Thyroid gland (tissue), 4 donors: ENCODE results near the gene HOXB1. TPM values are rescaled to one million over a fixed set of nuclear protein-coding genes. Genes with fewer than 3 reads are reported as not detected.

Experiments
- DNase-seq, 2 donors: peaks; one replicate each; pipeline ENCODE4 v3.0.0-alpha.2; 2019
- H3K27ac ChIP-seq, 3 donors: fragments of 200-600 bp; sonication (generic); 1 replicate in 2 of 3; 2 replicates in 1 of 3; pipeline ENCODE4 v1.5.1; 2016 to 2019; ENCODE audit warnings: mild to moderate bottlenecking in 1 of 3, moderate library complexity in 1 of 3
- H3K27me3 ChIP-seq: fragments of 200-600 bp; sonication (generic); one replicate; pipeline ENCODE4 v1.5.1; 2019
- H3K36me3 ChIP-seq, 2 donors: fragments of 200-600 bp; sonication (generic); one replicate each; pipeline ENCODE4 v1.5.1; 2016 to 2019
- H3K4me1 ChIP-seq, 2 donors: fragments of 200-600 bp; sonication (generic); one replicate each; pipeline ENCODE4 v1.5.1; 2017 to 2019
- H3K4me3 ChIP-seq, 3 donors: fragments of 200-600 bp; sonication (generic); replicated peaks in 1 of 3; 1 replicate in 2 of 3; 2 replicates in 1 of 3; pipeline ENCODE4 v1.5.1; 2016; ENCODE audit warnings: mild to moderate bottlenecking in 1 of 3
- H3K9me3 ChIP-seq: fragments of 200-600 bp; sonication (generic); one replicate; pipeline ENCODE4 v1.5.1; 2017
- POLR2A ChIP-seq, 2 donors: fragments of 450-650 bp; IDR thresholded peaks; one replicate each; pipeline ENCODE4 v1.6.1; 2017; ENCODE audit warnings: antibody characterized with exemption in 2 of 2, mild to moderate bottlenecking in 2 of 2, moderate library complexity in 1 of 2
- WGBS, 2 donors: methylation state at CpG; one replicate each; pipeline ENCODE4 v1.1.5; 2017; 5-methylcytosine and 5-hydroxymethylcytosine counted together
- intact Hi-C: fragments of 100-400 bp; cut with DNase I; formaldehyde crosslinking; loops from one replicate; pipeline ENCODE4 v1.15.1; 2023
- total RNA-seq, 4 donors: library from RNA; depleted of rRNA; stranded (reverse); fragments of >200 nt; gene quantifications; one replicate each; pipeline ENCODE4 v1.2.3, GENCODE V29; 2016
- TF ChIP-seq, protein P1 (sequence below), 6 experiments: fragments of 200-600 bp in 3 of 6; fragments of 450-650 bp in 3 of 6; sonication (generic) in 3 of 6; IDR thresholded peaks; one replicate each; pipeline ENCODE4 v1.5.1; 2016 to 2019; ENCODE audit warnings: antibody characterized with exemption in 6 of 6, mild to moderate bottlenecking in 2 of 6, inconsistent platforms in 1 of 6, moderate library complexity in 1 of 6

Gene HOXB1
- total RNA-seq, 4 donors from 2014 or later = not detected

DNA sequence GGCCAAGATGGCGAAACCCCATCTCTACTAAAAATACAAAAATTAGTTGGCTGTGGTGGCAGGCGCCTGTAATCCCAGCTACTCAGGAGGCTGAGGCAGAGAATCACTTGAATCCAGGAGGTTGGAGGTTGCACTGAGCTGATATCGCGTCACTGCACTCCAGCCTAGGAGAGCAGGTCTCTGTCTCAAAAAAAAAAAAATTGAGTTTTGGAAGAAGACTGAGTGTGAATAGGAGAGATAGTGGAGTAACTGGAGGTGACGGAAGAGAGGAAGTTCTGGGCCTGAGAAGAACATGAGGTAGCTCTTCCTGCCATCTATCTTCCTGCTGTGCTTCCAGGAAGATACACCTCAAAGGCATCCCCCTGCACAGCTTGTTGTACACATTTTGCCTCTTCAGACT, 11.4 kb downstream of the HOXB1 start:
- Histone ChIP-seq H3K27ac (no peak overlapping the region), H3K4me3 (no peak overlapping the region), H3K27me3 (no peaks in the 10 kb centered on the region), H3K9me3 (no peaks in the 10 kb centered on the region), H3K4me1 (no peaks in the 10 kb centered on the region), H3K36me3 (no peaks in the 10 kb centered on the region)
- no peak for TF ChIP-seq POLR2A (IDR thresholded peaks at IDR 0.05)
- TF ChIP-seq, protein P1, sequence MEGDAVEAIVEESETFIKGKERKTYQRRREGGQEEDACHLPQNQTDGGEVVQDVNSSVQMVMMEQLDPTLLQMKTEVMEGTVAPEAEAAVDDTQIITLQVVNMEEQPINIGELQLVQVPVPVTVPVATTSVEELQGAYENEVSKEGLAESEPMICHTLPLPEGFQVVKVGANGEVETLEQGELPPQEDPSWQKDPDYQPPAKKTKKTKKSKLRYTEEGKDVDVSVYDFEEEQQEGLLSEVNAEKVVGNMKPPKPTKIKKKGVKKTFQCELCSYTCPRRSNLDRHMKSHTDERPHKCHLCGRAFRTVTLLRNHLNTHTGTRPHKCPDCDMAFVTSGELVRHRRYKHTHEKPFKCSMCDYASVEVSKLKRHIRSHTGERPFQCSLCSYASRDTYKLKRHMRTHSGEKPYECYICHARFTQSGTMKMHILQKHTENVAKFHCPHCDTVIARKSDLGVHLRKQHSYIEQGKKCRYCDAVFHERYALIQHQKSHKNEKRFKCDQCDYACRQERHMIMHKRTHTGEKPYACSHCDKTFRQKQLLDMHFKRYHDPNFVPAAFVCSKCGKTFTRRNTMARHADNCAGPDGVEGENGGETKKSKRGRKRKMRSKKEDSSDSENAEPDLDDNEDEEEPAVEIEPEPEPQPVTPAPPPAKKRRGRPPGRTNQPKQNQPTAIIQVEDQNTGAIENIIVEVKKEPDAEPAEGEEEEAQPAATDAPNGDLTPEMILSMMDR (IDR thresholded peaks at IDR 0.05) = no peak
- intact Hi-C loops = no loop called here
- DNase-seq = no peak
- WGBS, 2 donors = 88 to 92% methylated on average over 5 of the region's 5 CpGs

DNA sequence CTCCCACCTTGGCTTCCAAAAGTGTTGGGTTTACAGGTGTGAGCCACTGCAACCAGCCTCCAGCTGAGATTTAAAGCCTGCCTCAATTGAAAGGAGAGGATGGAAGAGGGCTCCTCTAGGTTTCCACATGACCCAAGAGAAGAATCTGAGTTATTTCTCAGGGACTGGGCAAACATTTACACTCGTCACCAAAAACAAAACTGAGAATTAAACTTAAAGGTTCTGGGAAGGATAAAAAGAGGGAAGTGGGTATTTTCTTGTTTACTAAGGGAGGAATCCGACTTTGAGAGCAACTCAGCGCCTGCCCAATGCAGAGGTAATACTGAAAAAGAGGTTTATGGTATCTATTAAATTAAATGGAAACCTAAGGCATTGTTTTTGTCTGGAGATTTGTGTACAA, 13.3 kb downstream of the HOXB1 start:
- DNase-seq = no peak
- Histone ChIP-seq H3K4me3 (no peak overlapping the region), H3K36me3 (no peaks in the 10 kb centered on the region), H3K27me3 (no peaks in the 10 kb centered on the region), H3K4me1 (no peaks in the 10 kb centered on the region), H3K9me3 (no peaks in the 10 kb centered on the region), H3K27ac (no peak overlapping the region)
- WGBS, 2 donors = 25 to 35% methylated on average over 3 of the region's 3 CpGs
- no peak for TF ChIP-seq POLR2A (IDR thresholded peaks at IDR 0.05)
- TF ChIP-seq, protein P1 (IDR thresholded peaks at IDR 0.05) = no peak
- intact Hi-C loops = no loop called here

DNA sequence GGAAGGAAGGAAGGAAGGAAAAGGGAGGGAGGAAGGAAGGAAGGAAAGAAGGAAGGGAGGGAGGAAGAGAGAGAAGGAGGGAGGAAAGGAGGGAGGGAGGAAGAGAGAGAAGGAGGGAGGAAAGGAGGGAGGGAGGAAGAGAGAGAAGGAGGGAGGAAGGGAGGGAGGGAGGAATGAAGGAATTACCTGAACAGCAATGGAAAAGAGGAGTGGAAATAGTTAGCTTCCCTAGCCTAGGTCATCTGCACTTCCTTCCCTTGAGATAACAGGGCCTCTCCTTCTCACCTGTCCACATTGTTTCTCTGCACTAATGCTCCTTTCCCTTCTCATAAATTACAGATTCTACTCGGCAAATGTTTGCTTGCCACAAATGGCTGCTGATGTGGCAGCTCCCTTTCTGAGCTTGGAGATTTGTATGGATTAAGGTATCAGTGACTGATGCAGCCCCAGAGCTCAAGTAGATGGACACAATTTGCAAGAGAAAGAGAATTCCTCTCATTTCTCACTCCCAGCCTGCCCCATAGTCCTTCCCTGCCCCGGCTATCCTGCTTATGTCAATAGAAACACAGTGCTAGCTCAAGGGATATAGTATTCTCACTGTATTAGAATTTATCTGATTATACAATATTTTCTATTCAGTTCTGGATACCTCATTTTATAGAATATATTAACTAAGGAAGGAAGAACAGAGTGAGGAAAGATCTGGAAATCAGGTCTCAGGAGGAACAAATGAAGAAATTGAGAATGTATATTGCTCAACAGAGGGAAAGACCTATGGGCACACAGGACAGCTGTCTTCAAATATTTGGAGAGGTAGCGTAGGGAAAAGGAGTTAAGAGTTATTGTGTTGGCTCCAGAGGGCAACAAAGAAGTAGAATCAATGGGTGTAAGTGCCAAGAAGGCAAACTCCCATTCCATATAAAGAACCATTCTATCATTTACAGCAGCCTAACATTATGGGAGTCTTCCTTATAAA, 14.6 kb downstream of the HOXB1 start:
- H3K36me3 ChIP-seq = no peaks in the 10 kb centered on the region
- no peaks in the 10 kb centered on the region for H3K4me1 ChIP-seq
- no peaks in the 10 kb centered on the region for H3K9me3 ChIP-seq
- DNase-seq = no peak
- H3K4me3 ChIP-seq = no peak overlapping the region
- intact Hi-C loops = no loop called here
- no peaks in the 10 kb centered on the region for H3K27me3 ChIP-seq
- no peak overlapping the region for H3K27ac ChIP-seq
- 46 to 57% methylated on average over 3 of the region's 3 CpGs for WGBS, 2 donors
- TF ChIP-seq POLR2A (IDR thresholded peaks at IDR 0.05) = no peak
- TF ChIP-seq, protein P1 (IDR thresholded peaks at IDR 0.05) = no peak

DNA sequence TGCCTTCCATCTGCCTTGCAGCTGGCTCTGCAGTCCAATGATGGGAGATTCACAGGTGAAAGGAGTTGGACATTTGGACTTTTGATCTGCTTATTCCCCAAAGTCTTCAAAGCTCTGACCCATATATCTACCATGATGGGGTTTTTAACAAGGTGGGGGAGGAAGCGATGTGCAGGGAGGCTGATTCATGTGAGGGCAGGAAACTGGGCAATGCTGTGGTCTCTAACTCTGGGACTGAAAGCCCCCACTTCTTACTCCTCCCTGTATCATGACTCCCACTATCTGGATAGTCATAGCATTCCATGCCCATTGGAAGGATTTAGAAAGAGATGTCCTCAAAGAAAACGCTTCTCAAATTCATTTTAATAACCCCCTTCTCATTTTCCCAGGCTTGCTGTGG, 16.3 kb downstream of the HOXB1 start:
- WGBS, 2 donors = 80 to 91% methylated on average over 2 of the region's 2 CpGs
- no peak for TF ChIP-seq POLR2A (IDR thresholded peaks at IDR 0.05)
- TF ChIP-seq, protein P1 (IDR thresholded peaks at IDR 0.05) = no peak
- Histone ChIP-seq H3K4me1 (no peaks in the 10 kb centered on the region), H3K27ac (no peak overlapping the region), H3K4me3 (no peak overlapping the region), H3K9me3 (no peaks in the 10 kb centered on the region), H3K27me3 (no peaks in the 10 kb centered on the region), H3K36me3 (no peaks in the 10 kb centered on the region)
- intact Hi-C loops = no loop called here
- no peak for DNase-seq
